NCI-H2081 (cell line): Measurements from ENCODE around the gene ATG2A.

Source experiments
- DNase-seq, 2 experiments: peaks; one replicate each; lab custom pipeline; 2025; lab: John Stamatoyannopoulos, UW

ATG2A gene

DNA sequence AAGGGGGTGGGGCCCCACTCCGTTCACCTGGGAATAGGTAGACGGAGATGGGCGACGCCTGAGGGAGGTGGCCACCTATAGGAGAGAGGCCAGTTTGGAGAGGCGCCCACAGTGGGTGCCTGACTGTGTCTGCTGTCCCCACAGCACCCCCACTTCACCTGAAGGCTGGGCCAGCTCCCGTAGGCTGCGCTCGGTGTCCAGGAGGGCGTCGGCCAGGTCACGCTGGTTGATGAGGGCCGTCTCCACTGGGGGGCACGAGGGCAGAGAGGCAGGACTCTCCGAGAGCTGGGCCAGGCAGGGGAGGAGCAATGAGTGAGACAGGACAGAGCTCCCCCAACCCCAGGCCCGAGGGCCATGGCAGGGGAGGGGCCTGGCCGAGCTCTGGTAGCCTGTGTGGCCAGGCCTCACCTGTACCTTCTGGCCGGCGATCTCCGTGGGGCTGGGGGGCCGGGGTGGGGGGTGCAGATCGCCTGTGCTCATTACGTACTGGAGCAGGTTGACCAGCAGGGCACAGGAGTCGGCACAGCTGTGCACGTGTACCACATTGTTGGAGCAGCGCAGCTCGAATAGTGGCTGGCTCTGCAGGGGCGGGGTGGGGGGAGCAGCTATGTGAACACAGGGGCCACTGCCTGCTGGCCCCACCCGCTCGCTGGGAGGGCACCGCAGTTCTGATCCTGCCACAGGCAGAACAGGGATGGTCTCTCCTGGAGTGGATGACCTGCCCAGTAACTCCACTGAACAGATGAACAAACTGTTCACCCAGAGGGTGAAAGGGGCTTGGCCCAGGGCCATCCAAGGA, 14.7 kb downstream of the ATG2A start:
- no peak for DNase-seq

- DNase-seq: no peak
Measured at GRCh38 chr11:64900774-64901173, 16.2 kb downstream of the ATG2A start.

GRCh38 chr11:64900263-64900678, 16.7 kb downstream of the ATG2A start:
- no peak for DNase-seq

DNA sequence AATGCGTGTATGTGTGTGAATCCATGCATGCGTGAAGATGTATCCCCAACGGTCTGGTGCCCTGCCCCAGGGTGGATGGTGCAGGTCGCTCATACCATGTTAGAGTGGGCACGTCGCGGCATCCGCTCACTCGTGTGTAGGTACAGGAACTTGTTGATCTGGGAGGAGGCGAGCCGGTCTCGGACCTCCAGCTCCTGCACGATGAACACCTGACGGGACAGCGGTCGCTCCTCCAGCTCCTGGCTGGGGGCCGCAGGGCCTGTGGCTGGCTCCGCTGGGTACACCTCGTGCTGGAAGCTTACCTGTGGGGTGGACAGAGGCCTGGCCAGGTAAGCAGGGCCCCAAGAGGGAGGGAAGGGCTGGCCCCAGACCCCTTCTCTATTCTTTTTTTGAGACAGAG, 18.5 kb downstream of the ATG2A start:
- DNase-seq: no peak

GRCh38 chr11:64898076-64898445, 18.9 kb downstream of the ATG2A start:
- no peak for DNase-seq

- DNase-seq: no peak
Measured at GRCh38 chr11:64897381-64898075, 19.5 kb downstream of the ATG2A start.

DNA sequence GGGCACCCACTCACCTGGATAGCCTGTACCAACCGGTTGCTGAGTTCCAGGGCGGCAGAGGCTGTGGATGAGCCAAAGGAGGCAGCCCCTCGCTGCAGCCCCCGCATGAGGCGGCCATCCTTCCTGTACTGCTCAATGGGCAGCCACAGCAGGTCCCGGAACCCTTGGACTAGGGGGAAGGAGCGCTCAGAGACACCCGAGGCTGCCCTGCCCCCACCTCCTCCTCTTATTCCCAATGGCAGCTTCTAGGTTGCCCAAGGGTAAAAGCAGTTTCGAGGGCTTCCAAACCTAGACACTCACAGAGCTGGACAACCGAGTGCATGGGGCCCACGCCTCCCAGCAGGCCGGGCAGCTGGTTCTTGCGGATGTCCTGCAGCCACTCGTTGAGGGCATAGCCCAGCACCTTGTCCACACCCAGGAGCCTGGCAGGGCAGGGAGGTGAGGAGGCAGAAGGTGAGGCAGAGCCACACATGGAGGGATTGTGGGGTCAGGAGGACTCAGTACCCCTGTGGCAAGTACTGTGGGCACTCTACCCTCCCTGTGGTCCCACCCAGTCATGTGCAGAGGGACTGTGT, 20.5 kb downstream of the ATG2A start:
- DNase-seq: no peak

- no peak for DNase-seq
Measured at GRCh38 chr11:64894812-64895452, 22.1 kb downstream of the ATG2A start.

DNA sequence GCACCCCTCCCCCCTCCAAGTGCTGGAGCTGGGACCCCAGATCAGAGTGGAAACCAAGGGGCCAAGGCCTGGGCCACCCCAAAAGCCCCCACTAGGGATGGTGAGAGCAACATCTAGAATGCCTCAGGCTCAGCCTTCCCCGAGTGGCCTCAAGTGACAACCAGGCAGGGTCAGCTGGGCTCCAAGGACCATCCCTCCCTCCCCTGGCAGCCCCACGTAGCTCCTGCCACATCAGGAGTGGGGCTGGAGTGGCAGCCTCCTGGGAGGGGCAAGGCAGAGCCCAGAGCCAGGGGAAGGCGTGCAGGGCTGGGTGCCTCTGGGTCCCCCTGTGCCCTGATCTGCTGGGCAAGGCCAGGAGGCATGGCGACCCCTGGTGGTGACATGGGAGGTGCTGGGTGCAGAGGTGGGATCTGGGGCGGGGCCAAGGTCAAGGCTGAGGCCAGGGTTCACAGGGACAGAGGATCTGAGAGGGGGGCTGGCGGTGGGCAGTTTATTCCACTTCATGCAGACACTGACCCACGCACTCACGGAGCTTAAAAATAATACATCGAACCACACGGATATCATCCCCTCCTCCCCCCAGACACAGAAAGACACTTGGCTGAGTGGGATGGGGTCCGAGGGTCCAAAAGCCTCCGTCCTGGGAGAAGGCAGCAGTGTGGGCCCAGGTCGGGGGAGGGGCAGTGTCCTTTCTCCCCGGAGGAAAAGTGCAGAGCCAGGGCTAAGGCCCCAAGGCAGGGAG, 22.8 kb downstream of the ATG2A start:
- DNase-seq: peak; percentile 20 to 37

DNA sequence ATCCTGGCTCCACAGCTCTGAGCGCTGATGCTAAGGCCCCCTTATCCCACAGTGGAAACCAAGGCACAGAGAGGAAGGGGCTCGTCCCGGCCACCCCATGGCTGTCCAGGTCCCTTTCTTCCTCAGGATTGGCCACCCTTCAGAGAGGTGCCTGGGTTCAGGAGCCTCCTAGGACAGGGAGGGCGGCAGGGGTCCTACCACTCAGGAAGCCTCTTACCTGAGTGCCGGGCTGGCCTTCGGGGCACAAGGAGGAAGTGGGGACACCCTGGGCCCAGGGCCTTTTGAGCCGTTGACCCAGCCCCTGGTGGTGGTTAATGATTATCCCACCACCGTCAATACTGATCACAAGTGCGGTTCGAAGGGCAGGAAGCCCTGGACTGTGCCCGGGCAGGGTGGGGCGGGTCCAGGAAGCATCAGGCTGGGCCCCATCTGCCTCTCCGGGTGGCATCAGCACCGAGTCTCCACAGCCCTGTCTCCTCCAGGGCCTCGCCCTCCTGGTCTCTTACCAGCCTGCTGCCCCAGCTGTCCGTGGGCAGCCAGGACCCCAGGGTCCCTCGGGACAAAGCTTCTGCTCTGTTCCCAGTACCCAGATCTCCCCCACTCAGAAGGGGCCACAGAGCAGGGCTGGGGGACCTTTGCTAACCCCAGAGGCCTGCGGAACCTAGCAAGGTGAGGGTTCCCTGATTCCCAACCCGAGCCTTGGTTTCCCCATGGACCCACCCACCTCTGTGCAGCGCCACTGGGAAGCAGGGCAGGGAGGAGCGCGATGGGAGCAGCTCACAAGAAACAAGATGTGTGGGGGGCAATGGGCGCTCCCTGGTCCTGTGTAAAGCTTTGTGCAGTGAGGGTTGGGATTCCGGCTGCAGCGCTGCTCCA, 23.6 kb downstream of the ATG2A start:
- no peak for DNase-seq

DNA sequence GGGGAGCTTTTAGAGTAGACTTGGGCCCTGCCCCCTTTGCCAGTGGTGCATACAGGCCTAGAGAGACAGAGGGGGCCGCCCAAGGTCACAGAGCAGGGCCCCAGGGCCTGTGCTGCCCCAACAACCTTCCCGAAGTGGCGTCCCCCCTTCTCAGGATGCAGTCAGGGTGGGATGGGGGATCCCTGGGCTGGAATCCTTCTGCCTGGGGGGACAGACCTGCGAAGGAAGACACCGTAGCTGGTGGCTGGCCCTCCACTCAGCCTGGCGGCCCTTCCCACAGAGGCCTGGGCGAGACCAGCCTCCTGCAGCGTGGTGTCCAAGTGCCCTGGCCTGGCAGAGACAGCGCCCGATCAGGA, 24.2 kb downstream of the ATG2A start:
- no peak for DNase-seq

- DNase-seq: no peak
Measured at GRCh38 chr11:64892411-64892831, 24.6 kb downstream of the ATG2A start.

- no peak for DNase-seq
Measured at GRCh38 chr11:64891880-64892279, 25.1 kb downstream of the ATG2A start.

DNA sequence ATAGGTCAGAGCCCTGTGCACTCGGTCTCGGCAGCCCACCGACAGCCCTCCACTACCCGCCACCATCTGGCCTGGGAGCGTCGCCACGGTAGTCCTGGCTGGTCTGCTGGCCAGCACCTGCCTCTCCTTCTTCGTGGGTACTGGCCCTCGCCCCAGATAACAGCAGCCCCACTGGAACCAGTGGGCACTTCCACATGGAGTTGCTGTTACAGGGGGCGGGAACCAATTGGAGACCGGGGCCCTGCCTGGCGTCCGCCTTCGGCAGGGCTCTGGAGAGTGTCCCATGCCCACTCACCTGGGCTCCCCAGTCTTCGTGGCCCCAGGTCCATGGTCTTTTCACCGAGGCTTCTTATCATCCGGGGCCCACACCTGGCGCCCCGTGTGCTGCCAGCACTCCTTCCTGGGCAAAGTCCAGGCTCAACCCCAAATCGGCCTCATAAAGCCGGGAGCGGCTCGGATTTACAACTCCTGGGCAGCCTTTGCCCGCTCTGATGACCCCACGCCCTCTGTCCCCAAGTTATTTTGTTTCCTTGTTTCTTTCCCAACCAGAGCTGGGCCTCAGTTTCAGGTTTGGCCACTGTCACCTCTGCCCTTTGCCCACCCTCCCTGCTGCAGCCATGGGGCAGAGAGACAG, 25.7 kb downstream of the ATG2A start:
- no peak for DNase-seq

DNA sequence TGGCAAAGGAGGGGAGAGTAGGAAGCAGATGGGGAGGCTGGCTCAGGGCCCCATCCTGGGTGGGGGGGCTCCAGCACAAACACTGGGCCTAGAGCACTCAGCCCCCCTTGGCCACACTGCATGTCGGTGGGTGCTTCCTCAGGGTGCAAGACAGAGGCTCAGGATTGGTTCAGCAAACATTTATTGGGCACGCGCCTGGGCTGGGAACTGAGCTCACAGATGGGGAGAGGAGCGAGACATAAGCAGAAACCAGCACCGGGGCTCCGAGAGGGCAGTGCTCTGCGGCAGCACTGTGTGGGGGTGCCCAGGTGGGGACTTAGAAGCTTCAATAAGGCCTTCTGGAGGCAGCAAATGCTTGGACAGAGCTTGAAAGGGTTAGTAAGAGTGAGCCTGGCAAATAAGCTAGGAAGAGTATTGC, 26.5 kb downstream of the ATG2A start:
- no peak for DNase-seq

- no peak for DNase-seq
Measured at GRCh38 chr11:64888729-64889511, 28.1 kb downstream of the ATG2A start.

- DNase-seq: no peak
Measured at GRCh38 chr11:64888406-64888728, 28.6 kb downstream of the ATG2A start.

- peak; percentile 44 to 67 for DNase-seq
Measured at GRCh38 chr11:64887757-64888405, 29.1 kb downstream of the ATG2A start.

DNA sequence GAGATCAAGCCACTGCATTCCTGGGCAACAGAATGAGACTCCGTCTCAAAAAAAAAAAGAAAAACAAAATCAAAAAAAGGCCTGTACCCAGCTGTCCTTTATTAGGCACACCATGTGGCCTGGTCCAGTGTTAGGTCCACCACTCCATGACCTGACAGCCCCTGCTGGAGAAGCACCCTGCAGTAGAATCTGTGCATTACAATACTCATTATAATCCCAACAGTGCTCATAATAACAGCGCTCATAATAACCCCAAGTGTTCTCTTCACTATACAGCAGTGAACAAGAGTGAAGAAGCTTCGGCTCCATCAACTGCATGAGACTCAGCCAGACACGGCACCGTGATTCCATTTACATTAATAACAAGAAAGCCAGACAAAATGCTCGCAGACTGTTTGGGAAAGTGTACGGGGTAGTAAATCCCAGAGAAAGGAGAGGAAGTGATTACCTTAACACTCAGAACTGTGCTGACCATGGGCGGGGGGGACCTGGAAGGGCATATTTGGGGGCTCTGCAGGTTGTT, 29.7 kb downstream of the ATG2A start:
- DNase-seq: no peak
